GDM1 (cell line): ENCODE results near the gene U2SURP.
"Not testable (repeated sequence)": the region's sequence is repeated elsewhere in the genome, so short reads cannot be mapped to it uniquely, and the experiment has no call there.

Experiments used
- DNase-seq: peaks from one replicate; lab custom pipeline; 2025; lab: John Stamatoyannopoulos, UW

The U2SURP gene

GRCh38 chr3:143071776-143072175 is 70.4 kb downstream of the U2SURP start:
- DNase-seq: no peak

GRCh38 chr3:143072298-143073020 is 71.1 kb downstream of the U2SURP start:
- DNase-seq: not testable (repeated sequence)

- not testable (repeated sequence) for DNase-seq
Observed at GRCh38 chr3:143073541-143073940, 72.2 kb downstream of the U2SURP start.

GRCh38 chr3:143073983-143074382 is 72.6 kb downstream of the U2SURP start:
- DNase-seq: not testable (repeated sequence)

- no peak for DNase-seq
Observed at GRCh38 chr3:143078883-143079282, 77.5 kb downstream of the U2SURP start.

- DNase-seq: no peak
Observed at GRCh38 chr3:143080196-143080595, 78.8 kb downstream of the U2SURP start.

- no peak for DNase-seq
Observed at GRCh38 chr3:143081365-143081764, 80.0 kb downstream of the U2SURP start.

GRCh38 chr3:143081844-143082778 is 80.7 kb downstream of the U2SURP start:
- DNase-seq: peak; percentile 1

GRCh38 chr3:143083781-143084180 is 82.4 kb downstream of the U2SURP start:
- DNase-seq: no peak

GRCh38 chr3:143084856-143085731 is 83.7 kb downstream of the U2SURP start:
- DNase-seq: peak; percentile 18

GRCh38 chr3:143088835-143089234 is 87.5 kb downstream of the U2SURP start:
- DNase-seq: no peak

- DNase-seq: no peak
Observed at GRCh38 chr3:143089965-143090364, 88.6 kb downstream of the U2SURP start.

GRCh38 chr3:143090486-143090885 is 89.1 kb downstream of the U2SURP start:
- no peak for DNase-seq

- no peak for DNase-seq
Observed at GRCh38 chr3:143090976-143091837, 89.8 kb downstream of the U2SURP start.

GRCh38 chr3:143092191-143092590 is 90.8 kb downstream of the U2SURP start:
- no peak for DNase-seq

GRCh38 chr3:143095813-143096212 is 94.4 kb downstream of the U2SURP start:
- no peak for DNase-seq

- no peak for DNase-seq
Observed at GRCh38 chr3:143098032-143098764, 96.8 kb downstream of the U2SURP start.

GRCh38 chr3:143099210-143099609 is 97.8 kb downstream of the U2SURP start:
- no peak for DNase-seq

- no peak for DNase-seq
Observed at GRCh38 chr3:143099690-143100089, 98.3 kb downstream of the U2SURP start.

GRCh38 chr3:143100451-143100850 is 99.1 kb downstream of the U2SURP start:
- DNase-seq: no peak
